GM18909 (cell line): Measurements from ENCODE around the gene MINK1.

Experiments
- ATAC-seq: cut with Tn5 transposase; IDR thresholded peaks from one replicate; pipeline ENCODE4 v1.9.1; 2021; ENCODE audit warnings: mild to moderate bottlenecking; ENCODE audit not compliant: unreplicated experiment, poor library complexity

Gene MINK1

GRCh38 chr17:4944163-4944553 lies 111.0 kb downstream of the MINK1 start:
- no peak for ATAC-seq

GRCh38 chr17:4944554-4945175 lies 111.5 kb downstream of the MINK1 start:
- ATAC-seq, result no peak

DNA sequence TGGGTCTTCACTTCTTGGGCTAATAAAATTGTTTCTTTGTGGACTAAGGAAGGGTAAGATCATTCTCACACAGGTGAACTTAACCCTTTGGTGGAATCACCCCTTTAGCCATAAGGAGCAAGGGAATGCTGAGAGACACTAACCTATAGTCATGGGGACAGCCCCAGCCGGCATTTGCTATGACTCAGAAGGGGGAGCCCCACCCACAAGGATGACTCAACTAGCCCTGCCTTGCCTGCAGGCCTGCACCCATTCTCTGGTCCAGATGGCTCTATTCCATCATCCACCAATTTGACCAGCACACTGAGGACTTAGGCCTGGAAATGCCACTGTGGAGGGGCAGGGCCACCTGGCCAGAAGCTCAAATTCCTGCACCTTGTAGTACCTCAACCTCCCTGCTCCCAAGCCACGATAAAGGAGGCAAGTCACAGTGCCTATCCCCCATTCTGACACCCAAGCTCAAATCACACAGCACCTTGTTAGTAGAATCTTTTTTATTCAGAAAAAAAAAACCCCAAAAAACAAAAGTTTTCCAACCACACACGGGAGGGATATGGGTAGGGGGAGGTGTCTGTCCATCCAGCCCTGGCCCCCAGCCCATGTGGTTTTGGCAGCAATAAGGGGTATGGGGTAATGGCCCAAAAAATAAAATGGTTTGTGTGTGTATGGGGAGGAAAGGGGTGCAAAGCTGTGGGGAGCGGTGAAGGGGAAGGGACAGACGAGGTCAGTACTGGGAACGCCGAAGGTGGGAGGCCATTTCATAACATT lies 112.2 kb downstream of the MINK1 start:
- no peak for ATAC-seq

DNA sequence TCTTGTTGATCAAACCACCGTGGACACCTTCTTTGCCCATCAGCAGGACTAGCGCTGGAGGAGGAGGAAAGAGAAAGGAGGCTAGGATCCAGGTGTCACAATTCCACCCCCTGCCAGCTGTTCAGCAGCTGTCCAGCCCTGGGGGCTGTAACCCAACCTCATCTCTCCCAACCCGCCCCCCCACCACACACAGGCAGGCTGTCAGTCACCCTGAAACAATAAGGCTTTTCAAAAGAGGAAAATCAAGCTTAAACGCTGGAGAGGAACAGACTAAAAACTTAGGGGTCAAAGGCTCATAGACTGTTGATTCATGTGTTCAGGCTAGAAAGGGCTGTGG lies 112.8 kb downstream of the MINK1 start:
- ATAC-seq, result no peak

DNA sequence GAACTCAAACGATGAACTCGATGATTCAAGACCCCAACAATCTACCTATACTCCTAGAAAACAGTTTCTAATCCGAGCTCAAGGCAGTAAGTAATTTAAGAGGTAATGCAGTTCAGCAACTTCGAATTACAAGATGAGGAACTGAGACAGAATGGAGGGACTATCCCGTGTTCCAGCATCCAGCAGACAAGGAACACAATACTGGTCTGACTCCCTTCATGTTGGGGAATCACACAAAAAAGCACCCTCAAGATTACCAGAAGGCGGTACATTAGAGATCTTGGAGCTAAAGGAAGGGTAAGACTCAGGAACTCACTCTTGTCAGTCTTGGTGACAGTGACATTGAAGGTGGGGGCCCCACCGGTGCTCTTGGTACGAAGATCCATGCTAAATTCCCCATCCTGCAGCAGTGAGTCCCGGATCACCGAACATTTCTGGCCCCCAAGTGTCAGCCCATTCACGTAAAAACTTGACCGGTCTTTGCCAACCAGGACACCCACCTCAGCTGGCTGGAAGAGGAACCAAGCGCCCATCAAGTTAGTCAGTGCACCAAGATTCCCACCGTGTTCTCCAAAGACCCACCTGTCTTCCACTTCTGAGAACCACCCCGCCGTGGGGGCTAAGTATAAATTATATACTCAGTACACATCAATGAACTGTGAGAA lies 113.3 kb downstream of the MINK1 start:
- ATAC-seq, result no peak

DNA sequence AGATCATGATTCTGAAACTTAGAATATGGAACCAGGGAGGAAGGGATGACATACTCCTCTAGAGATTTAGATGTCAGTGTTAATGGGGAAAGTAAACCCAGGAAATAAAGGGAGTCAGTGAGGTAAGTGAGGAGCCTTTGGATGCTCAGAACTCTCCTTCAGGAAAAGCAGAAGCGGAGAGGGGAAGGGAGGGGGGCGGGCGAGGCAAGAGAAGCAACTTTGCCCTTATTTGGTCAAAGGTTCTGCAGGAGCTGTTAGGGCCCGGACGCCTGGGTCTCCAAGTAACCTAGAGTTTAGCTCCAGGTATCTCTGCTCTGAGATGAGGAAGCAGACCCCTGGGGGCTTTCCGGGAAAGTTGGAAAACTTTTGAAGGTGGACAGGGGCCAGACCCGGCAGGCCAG lies 113.9 kb downstream of the MINK1 start:
- ATAC-seq, result no peak
